HFF-Myc (cell line): ENCODE results near the gene UNC45A.

ENCODE experiments used
- DNase-seq: peaks from one replicate; pipeline ENCODE4 v3.0.0-alpha.2; 2011; ENCODE audit warnings: low read depth; ENCODE audit errors: extremely low read depth
- H3K4me3 ChIP-seq: replicated peaks from 2 replicates; pipeline ENCODE4 v1.5.1; 2011; ENCODE audit warnings: low read depth, mild to moderate bottlenecking, control low read depth, low read length
- TF ChIP-seq, protein P1 (sequence below): IDR thresholded peaks from 2 replicates; pipeline ENCODE4 v1.5.1; 2012; ENCODE audit warnings: mild to moderate bottlenecking, low read depth, low read length, control low read depth; ENCODE audit errors: missing control alignments

The UNC45A gene

DNA sequence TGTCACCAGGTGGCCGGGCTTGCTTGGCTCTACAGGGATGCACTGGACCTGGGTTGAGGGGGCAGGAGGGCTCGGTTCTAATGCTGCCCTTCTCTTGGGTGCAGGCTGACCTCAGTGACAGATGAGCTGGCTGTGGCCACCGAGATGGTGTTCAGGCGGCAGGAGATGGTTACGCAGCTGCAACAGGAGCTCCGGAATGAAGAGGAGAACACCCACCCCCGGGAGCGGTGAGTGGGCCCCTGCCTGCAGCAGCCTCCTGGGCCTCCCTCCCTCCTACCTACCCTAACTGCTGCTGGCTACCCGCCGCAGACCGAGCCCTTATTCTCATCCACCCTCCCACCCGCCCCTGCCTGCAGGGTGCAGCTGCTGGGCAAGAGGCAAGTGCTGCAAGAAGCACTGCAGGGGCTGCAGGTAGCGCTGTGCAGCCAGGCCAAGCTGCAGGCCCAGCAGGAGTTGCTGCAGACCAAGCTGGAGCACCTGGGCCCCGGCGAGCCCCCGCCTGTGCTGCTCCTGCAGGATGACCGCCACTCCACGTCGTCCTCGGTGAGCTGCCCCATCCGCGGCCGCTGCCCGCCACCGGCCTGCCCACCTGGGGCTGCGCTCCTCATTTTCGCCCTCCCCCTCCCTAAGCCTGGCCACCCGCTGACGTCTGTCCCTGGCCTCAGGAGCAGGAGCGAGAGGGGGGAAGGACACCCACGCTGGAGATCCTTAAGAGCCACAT lies 45.2 kb upstream of the UNC45A start:
- DNase-seq, result no peak
- TF ChIP-seq, protein P1, sequence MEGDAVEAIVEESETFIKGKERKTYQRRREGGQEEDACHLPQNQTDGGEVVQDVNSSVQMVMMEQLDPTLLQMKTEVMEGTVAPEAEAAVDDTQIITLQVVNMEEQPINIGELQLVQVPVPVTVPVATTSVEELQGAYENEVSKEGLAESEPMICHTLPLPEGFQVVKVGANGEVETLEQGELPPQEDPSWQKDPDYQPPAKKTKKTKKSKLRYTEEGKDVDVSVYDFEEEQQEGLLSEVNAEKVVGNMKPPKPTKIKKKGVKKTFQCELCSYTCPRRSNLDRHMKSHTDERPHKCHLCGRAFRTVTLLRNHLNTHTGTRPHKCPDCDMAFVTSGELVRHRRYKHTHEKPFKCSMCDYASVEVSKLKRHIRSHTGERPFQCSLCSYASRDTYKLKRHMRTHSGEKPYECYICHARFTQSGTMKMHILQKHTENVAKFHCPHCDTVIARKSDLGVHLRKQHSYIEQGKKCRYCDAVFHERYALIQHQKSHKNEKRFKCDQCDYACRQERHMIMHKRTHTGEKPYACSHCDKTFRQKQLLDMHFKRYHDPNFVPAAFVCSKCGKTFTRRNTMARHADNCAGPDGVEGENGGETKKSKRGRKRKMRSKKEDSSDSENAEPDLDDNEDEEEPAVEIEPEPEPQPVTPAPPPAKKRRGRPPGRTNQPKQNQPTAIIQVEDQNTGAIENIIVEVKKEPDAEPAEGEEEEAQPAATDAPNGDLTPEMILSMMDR, result no peak
- H3K4me3 ChIP-seq, result no peak overlapping the region

DNA sequence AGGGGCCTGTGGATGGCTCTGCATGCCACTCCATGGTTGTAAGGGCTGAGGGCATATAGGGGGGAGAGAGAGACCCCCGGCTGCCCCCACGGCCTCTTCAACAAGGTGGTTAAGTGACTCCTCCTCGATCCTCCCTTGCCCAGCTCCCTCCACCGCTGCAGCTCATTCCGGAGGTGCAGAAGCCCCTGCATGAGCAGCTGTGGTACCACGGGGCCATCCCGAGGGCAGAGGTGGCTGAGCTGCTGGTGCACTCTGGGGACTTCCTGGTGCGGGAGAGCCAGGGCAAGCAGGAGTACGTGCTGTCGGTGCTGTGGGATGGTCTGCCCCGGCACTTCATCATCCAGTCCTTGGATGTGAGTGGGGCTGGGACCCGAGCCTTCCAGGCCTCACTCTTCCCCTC lies 44.2 kb upstream of the UNC45A start:
- H3K4me3 ChIP-seq, result no peak overlapping the region
- DNase-seq, result no peak
- TF ChIP-seq, protein P1, result no peak

DNA sequence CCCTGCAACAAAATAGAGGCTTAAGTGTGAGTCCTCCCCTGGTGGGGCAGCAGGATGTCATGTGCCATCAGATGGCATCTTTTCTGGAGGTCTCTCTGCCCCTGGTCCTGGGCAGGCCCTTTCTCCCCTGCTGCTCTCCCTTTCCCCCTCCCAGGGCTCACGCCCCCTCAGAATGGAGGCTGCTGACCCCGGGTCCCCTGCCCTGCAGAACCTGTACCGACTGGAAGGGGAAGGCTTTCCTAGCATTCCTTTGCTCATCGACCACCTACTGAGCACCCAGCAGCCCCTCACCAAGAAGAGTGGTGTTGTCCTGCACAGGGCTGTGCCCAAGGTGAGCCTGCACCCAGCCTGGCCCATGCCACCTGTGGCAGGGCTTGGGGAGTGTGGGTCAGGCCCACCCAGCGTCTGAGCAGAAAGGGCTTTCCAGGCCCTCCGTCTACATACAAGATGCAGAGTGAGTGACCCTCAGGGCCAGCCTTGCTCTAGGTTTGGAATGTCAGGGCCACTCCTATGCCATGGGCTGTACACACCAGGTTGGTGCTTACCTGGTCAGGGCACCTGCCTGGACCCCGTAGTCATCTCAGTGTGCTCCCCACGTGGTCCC lies 43.6 kb upstream of the UNC45A start:
- no peak overlapping the region for H3K4me3 ChIP-seq
- TF ChIP-seq, protein P1, result no peak
- DNase-seq, result no peak

DNA sequence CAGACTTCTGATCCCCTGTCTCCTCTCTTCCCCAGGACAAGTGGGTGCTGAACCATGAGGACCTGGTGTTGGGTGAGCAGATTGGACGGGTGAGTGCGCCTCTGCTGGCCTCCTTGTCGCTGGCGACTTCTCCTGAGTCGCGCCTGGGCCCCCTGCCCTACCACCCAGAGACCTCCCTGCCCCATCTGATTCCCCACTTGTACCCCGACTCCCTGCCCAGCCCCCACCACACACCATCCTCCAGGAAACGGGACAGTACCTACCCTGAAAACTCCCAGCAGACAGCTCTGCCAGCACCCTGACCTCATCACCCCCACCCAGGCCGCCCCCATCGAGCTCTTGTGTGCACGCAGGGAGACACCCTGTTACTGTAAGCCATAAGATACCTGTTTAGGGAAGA lies 43.1 kb upstream of the UNC45A start:
- no peak overlapping the region for H3K4me3 ChIP-seq
- TF ChIP-seq, protein P1, result no peak
- DNase-seq, result no peak

DNA sequence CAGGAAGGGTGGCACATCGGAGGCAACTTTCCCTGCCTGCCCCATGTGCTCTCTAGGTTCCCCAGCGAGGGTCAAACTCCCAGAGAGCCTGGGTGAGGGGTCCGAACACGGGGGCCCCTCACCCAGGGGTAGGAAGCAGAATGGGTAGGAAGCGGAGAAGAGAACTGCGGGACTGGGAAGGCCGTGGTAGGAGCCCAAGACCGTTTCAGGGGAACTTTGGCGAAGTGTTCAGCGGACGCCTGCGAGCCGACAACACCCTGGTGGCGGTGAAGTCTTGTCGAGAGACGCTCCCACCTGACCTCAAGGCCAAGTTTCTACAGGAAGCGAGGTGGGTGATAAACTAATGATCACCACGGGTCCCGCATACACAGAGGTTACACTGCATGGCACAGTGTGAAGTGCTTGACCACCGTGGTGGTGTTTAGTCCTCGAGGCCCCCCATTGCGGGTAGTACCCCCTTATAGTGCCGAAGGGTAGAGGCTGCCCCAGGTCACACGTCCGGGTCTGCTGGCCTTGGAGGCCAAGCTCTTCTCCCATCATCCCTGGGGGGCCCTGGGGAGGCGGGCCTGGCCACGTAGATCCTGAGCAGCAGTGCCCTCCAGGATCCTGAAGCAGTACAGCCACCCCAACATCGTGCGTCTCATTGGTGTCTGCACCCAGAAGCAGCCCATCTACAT lies 42.4 kb upstream of the UNC45A start:
- TF ChIP-seq, protein P1, result no peak
- DNase-seq, result no peak

DNA sequence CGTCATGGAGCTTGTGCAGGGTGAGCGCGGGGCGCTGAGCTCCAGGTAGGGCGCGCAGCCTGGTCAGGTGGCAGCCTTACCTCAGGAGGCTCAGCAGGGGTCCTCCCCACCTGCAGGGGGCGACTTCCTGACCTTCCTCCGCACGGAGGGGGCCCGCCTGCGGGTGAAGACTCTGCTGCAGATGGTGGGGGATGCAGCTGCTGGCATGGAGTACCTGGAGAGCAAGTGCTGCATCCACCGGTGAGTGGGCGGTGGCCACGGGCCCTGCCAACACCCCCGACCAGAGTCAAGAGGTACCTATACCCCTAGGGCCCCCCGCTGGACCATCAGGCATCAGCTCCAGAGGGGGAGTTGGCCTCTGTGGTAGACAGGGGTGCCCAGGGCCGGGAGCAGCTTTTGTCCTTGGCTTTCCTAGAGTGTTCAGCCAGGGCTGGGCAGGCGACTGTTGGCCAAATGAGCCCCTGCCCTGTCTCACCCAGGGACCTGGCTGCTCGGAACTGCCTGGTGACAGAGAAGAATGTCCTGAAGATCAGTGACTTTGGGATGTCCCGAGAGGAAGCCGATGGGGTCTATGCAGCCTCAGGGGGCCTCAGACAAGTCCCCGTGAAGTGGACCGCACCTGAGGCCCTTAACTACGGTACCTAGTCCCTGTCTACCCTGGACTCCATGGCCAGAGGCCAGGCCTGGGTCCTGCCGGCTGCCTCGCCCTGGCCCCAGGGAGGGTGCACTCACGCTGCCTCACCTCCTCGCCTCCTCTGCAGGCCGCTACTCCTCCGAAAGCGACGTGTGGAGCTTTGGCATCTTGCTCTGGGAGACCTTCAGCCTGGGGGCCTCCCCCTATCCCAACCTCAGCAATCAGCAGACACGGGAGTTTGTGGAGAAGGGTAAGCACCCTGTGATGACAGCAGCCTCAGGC lies 41.7 kb upstream of the UNC45A start:
- TF ChIP-seq, protein P1, result peak; percentile 20
- no peak overlapping the region for H3K4me3 ChIP-seq
- no peak for DNase-seq

More for the DNA sequence above, 42.4 kb upstream of the UNC45A start:
- no peak overlapping the region for H3K4me3 ChIP-seq
